Tongue (tissue), 2 donors: ENCODE data around the gene PARN. TPM values are rescaled to one million over a fixed set of nuclear protein-coding genes. Genes with fewer than 3 reads are reported as not detected.
A peak's percentile ranks its signal among the peaks of the same experiment; 100 is the strongest.
"Not testable (repeated sequence)": the region's sequence is repeated elsewhere in the genome, so short reads cannot be mapped to it uniquely, and the experiment has no call there.

Experiments
- DNase-seq: peaks from one replicate; pipeline ENCODE4 v3.0.0-alpha.2; 2015
- total RNA-seq: library from RNA; depleted of rRNA; stranded (reverse); fragments of >200 nt; gene quantifications from one replicate; pipeline ENCODE4 v1.2.3, GENCODE V29; 2014

PARN gene, protein sequence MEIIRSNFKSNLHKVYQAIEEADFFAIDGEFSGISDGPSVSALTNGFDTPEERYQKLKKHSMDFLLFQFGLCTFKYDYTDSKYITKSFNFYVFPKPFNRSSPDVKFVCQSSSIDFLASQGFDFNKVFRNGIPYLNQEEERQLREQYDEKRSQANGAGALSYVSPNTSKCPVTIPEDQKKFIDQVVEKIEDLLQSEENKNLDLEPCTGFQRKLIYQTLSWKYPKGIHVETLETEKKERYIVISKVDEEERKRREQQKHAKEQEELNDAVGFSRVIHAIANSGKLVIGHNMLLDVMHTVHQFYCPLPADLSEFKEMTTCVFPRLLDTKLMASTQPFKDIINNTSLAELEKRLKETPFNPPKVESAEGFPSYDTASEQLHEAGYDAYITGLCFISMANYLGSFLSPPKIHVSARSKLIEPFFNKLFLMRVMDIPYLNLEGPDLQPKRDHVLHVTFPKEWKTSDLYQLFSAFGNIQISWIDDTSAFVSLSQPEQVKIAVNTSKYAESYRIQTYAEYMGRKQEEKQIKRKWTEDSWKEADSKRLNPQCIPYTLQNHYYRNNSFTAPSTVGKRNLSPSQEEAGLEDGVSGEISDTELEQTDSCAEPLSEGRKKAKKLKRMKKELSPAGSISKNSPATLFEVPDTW
- total RNA-seq: 54.7 TPM

DNA sequence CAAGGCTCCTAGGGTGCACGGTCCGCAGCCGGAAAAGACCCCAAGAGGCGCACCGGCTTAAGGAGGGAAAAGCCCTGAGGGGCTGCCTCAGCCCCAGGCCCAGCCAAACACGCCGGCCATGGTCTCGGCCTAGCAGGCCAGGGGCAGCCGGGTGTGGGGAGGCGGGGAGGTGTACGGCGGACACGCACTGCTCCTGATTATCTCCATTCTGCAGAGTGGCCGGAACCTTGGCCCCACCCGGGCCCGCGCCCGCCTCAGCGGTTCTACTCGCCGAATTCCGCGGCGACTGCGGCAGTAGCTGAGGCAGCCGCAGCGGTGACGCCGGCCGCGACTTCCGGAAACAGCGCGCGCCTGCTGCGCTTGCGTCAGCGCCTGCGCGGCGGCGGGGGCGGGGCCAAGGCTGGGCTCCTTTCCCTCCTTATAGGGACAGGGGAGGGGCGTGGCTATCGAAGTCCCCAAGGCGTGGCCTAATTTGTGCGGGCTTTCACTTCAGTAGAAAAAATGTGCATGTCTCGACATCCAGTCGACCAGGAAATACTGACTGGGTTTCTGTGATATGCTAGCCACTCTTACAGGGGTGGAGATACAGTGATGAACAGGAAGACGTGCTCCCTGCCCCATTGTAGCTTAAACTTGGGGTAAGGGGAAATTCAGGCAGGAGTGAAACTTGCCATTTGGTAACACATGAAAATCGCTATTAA, at the start of gene PARN:
TSS of gene PARN (minus strand) at position 342 of the 701 bp plus-strand sequence. CDS start at position 207, 135 bp downstream.
- DNase-seq: peak; percentile 98

DNA sequence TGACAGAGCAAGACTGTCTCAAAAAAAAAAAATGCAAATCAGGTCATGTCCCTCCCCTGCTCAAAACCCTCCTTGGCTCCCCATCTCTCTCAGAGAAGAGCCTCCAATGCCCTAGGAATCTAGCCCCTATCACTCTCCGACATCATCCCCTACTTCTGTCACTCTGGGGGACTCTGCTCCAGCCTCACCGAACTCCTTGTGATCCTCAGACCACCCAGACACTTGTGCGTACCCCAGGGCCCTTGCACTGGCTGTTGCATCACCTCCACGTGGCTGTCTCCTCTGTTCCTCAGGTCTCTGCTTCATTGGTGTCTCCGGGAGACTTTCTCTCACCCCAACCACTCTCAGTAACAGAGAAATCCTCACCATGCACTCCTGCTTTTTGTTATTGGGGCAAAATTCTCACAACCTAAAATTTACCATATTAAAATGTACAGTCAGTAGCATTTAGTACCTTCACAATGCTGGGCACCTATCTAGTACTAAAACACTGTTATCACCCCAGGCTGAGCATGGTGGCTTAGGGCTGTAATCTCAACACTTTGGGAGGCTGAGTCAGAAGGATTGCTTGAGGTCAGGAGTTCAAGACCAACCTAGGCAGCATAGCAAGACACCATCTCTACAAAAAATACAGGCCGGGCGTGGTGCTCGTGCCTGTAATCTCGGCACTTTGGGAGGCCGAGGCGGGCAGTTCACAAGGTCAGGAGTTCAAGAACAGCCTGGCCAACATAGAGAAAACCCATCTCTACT, 48.9 kb upstream of the PARN start:
- DNase-seq: no peak

GRCh38 chr16:14677627-14678026, 47.6 kb upstream of the PARN start:
- DNase-seq: no peak

GRCh38 chr16:14676633-14677032, 46.6 kb upstream of the PARN start:
- no peak for DNase-seq

DNA sequence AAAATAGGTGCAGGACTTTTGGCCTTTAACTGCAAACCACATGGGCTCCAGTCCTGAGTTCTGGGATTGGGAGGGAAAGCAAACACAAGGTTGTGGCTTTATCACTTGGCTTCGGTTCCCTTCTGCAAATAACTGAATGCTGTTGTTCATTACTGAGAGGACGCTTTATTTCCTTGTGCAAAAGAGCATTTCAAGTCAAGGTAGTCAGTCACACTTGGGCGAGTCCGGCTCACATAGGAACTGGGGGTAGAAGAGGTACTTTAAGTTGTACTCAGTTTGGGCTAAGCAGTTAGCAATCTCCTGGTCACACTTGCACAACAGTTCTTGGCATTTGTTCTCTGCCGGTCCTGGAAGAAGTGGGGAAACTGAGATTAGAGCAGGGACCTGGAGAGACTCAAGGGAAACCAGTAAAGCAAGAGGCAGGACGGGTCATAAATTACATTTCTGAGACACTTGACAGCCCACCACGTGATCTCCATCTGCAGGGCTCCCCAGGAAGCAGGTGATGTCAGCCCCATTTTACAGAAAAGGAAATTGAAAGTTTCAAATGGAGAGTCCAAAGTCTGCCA, 42.4 kb upstream of the PARN start:
- no peak for DNase-seq

- DNase-seq: no peak
Measured at GRCh38 chr16:14669776-14670175, 39.7 kb upstream of the PARN start.

DNA sequence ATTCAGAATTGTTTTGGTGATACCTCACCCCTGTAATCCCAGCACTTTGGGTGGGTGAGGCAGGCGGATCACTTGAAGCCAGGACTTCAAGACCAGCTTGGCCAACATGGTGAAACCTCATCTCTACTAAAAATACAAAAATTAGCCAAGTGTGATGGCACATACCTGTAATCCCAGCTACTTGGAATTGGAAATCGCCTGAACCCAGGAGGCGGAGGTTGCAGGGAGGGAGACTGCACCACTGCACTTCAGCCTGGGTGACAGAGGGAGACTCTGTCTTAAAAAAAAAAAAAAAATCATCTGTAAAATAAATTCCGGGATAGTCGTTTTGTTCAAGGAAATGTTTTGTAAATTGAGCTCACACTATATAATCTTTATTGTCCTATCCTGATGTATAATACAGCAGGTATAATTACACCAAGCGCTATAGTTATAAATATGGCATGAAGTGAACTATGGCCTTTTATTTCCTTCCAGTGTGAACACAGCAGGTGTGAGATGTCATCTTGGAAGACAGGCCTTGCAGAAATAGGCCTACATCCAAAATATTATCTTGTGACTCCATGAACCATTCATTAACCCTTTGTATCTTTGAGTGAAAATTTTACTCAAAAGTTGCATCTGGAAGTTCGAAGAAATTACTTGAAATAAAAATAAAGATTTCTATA, 38.6 kb upstream of the PARN start:
- no peak for DNase-seq

DNA sequence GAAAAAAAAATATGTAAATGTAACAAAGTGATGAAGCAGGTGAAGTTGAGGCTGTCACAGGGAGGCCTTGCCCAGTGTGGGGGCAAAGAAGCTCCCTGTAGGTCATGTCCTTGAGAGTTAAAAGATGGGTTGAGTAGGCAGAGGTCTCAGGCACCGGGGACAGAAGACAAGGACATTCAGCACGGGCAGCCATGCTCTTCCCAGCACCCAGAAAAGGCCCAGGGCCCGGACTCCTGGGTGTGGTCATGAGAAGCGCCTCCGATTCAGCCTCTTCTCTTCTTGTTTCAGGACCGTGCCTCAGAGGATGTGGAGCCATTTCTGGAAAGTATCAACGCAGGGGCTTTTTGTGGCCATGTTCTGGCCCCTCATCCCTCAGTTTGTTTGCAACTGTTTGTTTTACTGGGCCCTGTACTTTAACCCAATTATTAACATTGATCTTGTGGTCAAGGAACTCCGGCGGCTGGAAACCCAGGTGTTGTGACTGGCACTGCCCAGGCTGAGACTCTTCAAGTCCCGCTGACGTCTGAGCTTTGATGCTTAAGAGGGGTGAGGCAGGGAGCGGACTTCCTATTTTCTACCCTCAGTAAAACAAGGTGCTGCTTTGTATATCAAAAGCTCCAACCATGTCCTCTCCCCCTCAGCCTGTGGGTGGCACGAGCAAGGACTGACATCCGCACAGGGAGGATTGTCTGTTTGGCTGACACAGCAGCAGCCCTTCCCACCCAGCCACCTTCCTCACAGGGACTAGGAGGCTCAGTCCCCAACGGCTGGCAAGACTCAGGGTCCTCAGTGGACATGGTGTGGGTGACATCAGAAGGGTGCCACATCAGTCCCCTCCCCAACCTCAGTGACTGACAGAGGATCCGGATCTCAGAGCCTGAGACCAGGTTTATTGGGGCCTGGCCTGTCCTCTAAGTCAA, 37.5 kb upstream of the PARN start:
- no peak for DNase-seq

DNA sequence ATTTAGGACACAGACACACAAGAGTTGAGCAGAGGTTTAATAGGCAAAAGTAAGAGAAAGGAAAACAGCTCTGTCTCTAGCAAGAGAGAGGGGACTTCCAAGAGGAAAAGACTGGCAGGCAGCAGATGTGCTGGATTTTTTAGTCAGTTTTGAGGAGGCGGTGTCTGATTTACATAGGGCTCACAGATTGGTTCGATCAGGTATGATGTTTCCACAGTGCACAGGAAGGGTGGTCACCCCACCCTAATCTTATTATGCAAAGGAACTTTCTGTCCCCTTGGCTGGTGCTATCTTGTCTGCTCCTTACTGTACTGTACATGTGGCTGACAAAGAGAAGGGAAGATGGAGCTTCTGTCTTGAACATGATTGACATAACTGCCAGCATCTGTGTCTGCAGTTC, 28.0 kb upstream of the PARN start:
- DNase-seq: peak; percentile 12

- no peak for DNase-seq
Measured at GRCh38 chr16:14652726-14653125, 22.7 kb upstream of the PARN start.

- DNase-seq: no peak
Measured at GRCh38 chr16:14650629-14651028, 20.6 kb upstream of the PARN start.

DNA sequence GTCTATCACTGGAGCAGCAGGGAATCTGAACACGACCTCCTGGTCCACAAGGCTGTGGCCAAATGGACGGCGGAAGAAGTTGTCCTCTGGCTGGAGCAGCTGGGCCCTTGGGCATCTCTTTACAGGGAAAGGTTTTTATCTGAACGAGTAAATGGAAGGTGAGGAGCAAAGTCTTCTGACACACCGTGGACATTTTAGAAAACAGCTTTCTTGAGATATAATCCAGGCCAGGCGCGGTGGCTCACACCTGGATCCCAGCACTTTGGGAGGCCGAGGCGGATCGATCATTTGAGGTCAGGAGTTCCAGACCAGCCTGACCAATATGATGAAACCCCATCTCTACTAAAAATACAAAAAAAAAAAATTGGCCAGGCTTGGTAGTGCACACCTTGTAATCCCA, 19.8 kb upstream of the PARN start:
- no peak for DNase-seq

DNA sequence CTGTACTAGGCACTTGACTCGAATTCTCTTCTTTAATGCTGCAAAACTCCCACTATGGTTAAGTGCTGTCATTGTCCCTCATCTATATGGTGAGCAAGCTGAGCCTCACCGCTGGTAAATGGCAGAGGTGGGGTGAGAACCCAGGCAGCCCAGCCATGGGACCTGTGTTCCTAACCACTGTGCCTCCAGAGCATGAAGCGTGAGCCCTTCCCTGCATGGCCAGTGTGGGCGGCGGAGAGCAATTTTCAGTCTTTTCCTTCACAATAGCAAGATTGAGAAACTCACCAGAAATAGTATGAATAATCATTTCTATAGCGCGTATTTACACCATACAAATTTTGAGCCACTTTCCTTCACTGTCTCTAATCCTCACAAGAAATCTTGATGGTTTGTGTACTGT, 11.9 kb upstream of the PARN start:
- DNase-seq: no peak

DNA sequence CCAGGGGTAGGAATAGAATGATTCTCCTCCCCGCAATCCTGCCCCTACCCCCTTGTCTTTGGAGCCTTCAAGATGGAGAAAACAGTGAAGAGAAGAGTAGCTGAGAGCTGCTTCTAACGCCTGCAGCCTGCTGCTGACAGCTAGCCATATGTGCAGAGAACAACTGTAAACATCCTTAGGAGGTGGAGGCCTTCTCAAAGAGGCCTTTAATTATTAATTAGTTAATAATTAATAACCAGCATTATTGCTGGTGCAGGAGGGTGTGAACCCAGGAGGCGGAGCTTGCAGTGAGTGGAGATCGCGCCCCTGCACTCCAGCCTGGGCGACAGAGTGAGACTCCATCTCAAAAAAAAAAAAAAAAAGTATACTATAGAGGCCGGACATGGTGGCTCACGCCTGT, 11.1 kb upstream of the PARN start:
- no peak for DNase-seq

GRCh38 chr16:14640538-14640937, 10.5 kb upstream of the PARN start:
- no peak for DNase-seq

- DNase-seq: not testable (repeated sequence)
Measured at GRCh38 chr16:14636951-14637240, 6.8 kb upstream of the PARN start.

DNA sequence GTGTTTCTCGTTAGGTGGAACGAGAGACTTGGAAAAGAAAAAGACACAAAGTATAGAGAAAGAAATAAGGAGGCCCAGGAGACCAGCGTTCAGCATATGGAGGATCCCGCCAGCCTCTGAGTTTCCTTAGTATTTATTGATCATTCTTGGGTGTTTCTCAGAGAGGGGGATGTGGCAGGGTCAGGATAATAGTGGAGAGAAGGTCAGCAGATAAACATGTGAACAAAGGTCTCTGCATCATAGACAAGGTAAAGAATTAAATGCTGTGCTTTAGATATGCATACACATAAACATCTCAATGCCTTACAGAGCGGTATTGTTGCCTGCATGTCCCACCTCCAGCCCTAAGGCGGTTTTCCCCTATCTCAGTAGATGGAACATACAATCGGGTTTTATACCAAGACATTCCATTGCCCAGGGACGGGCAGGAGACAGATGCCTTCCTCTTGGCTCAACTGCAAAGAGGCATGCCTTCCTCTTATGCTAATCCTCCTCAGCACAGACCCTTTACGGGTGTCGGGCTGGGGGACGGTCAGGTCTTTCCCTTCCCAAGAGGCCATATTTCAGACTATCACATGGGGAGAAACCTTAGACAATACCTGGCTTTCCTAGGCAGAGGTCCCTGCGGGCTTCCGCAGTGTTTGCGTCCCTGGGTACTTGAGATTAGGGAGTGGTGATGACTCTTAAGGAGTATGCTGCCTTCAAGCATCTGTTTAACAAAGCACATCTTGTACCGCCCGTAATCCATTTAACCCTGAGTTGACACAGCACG, 6.3 kb upstream of the PARN start:
- peak; percentile 21 for DNase-seq

- no peak for DNase-seq
Measured at GRCh38 chr16:14635395-14636165, 5.5 kb upstream of the PARN start.

DNA sequence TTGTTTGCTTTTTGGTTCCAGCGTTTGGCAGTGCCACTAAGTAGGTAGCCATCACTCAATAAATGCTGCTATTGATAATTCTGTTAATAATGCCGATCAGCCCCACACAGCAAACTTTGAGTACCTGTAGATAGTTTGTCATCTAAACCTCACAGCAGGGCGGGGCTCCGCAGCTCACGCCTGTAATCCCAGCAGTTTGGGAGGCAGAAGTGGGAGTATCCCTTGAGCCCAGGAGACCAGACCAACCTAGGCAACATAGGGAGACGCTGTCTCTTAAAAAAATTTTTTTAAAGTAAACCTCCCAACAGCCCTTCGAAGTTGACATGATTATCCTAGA, 4.3 kb upstream of the PARN start:
- DNase-seq: no peak
